ENCODE measurements around the gene SH3RF3.
A peak's percentile ranks its signal among the peaks of the same experiment; 100 is the strongest.

The SH3RF3 gene

GRCh38 chr2:109476641-109477441 lies 347.8 kb downstream of the SH3RF3 start:
- no peak for DNase-seq (ENCODE audit: low spot score)

DNA sequence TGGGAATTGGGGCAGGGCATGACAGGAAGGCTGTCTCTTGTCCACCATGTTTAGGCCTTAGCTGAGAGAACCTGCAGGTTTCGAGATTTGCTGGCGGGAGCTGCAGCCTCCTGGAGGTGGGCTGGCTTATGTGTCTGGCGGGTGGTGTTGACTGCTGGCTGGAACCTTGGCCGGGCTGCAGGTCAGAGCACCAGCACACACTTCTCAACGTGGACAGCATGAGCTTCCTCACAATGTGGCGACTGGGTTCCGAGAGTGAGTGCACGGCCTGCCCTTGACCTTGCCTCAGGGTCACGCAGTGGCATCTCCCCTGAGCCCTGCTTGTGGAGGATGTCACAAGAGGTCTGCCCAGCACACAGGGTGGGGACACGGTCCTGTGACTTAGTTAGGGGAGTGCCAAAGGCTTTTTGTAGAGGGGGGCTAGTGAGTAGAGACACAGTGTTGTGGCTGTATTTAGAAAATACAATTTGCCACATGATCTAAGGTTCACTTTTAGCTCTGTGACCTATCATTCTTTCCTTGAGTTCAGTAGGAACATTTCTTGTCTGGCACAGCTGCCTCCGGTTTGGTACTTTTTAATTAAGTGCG lies 350.0 kb downstream of the SH3RF3 start:
- no peak for DNase-seq (ENCODE audit: low spot score)

- no peak for DNase-seq (ENCODE audit: low spot score)
Observed at GRCh38 chr2:109479804-109480203, 350.8 kb downstream of the SH3RF3 start.

GRCh38 chr2:109480486-109481195 lies 351.6 kb downstream of the SH3RF3 start:
- DNase-seq (ENCODE audit: low spot score), result no peak

DNA sequence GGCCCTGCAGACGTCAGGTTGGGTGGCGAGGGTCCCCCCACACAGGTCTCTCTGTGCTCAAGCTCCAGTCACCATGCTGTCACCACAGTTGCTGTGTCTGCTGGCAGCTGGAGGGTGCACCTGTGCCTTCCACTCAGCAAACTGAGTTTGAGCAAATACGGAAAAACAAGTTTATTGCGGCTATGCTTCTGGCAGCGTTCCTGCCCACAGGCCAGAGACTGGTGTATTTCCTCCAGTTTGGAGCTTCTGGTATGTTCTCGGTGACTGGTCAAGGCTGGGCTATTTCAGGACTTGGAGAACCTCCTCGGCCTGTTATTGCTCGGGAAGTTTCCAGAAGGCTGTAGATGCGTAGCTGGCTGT lies 352.2 kb downstream of the SH3RF3 start:
- peak; percentile 17 for DNase-seq (ENCODE audit: low spot score)

DNA sequence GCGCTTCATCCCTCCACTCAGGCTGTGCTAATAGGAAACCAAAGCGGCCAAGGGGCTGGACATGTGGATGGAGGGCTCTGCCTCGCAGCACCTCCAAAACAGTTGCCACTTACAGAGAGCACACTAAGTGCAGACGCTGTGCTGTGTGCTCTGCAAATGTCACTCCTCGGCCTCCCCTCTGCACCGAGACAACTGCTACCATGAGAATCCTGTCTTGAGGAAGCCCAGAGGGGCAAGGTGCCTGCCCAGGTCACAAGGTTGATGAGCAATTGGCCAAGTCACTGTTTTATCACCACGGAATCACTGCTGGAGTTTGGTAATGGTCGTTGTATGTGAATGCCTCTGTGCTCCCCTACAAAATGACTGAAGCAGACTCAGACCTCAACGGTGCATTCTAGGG lies 352.6 kb downstream of the SH3RF3 start:
- no peak for DNase-seq (ENCODE audit: low spot score)

- no peak for DNase-seq (ENCODE audit: low spot score)
Observed at GRCh38 chr2:109482361-109482861, 353.4 kb downstream of the SH3RF3 start.

- no peak for DNase-seq (ENCODE audit: low spot score)
Observed at GRCh38 chr2:109486711-109487535, 357.9 kb downstream of the SH3RF3 start.

DNA sequence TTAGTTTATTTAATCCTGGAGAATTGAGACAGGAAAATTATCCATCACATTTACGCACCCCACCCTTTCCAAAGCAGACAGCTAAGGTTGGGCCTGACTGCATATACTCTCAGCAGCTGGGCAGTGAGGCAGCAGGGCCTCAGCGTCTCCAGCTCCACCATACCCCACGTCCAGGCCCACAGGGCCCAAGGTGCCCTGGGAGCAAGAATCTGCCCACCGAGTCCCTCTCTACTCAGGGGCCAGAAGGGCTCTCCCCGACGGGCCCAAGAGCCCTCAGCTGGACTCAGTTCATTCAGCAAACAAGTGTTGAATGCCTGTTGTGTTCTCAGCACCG lies 358.5 kb downstream of the SH3RF3 start:
- DNase-seq (ENCODE audit: low spot score), result no peak

- no peak for DNase-seq (ENCODE audit: low spot score)
Observed at GRCh38 chr2:109487871-109488655, 359.1 kb downstream of the SH3RF3 start.

- no peak for DNase-seq (ENCODE audit: low spot score)
Observed at GRCh38 chr2:109489296-109489695, 360.3 kb downstream of the SH3RF3 start.

GRCh38 chr2:109493176-109493935 lies 364.4 kb downstream of the SH3RF3 start:
- DNase-seq (ENCODE audit: low spot score), result no peak

GRCh38 chr2:109494351-109494750 lies 365.3 kb downstream of the SH3RF3 start:
- DNase-seq (ENCODE audit: low spot score), result no peak

- no peak for DNase-seq (ENCODE audit: low spot score)
Observed at GRCh38 chr2:109497463-109497862, 368.5 kb downstream of the SH3RF3 start.

- no peak for DNase-seq (ENCODE audit: low spot score)
Observed at GRCh38 chr2:109497911-109498870, 369.2 kb downstream of the SH3RF3 start.

- DNase-seq (ENCODE audit: low spot score), result no peak
Observed at GRCh38 chr2:109498906-109499305, 369.9 kb downstream of the SH3RF3 start.

DNA sequence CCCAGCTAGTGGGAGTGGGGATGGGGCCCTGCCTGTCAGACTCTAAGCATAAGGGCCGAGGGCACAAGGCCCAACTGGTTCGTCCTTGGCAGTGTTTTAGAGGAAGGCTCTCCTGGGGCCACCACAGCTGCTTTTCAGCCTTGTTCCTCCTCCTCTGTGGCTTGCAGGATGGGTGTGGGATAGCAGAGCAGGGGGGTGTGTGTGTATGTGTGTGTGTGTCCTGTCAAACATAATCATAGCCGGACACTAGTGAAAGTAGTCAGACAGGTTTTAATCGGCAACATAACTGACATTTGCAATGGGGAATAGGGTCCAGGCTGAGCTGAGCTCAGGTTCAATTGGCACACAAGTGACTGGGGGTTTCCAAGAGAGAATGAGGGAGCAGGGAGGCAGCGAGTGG lies 370.6 kb downstream of the SH3RF3 start:
- DNase-seq (ENCODE audit: low spot score), result no peak

DNA sequence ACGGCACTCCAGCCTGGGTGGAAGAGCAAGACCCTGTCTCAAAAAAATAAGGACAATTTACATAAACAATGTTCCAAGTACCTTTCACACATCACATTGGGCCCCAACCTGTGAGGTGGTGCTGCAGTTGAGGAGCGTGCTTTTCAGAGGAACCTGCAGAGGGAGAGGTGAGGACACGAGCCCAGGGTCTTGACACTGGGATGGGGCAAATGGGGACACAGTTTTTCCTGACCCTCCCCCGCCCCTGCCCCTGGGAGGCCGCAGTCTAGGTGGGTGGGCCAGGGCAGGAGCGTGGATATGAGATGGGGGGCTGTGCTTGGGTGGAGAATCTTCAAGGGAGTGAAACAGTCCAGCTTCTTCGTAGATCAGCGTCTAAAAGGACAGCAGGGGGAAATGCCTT lies 371.9 kb downstream of the SH3RF3 start:
- no peak for DNase-seq (ENCODE audit: low spot score)

DNA sequence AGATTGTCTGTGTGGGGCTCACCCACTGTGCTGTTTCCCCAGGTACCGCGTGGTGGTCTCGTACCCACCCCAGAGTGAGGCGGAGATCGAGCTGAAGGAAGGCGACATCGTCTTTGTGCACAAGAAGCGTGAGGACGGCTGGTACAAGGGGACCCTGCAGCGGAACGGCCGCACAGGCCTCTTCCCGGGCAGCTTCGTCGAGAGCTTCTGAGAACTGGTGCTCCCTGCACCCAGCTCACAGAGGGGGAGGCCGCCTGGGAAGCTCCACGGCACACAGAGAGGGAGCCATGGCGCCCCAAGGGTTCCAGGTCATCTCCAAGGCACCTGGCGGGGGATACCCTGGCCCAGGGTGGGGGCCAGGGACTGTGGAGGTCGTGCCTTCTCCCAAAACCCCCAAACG lies 372.5 kb downstream of the SH3RF3 start:
- DNase-seq (ENCODE audit: low spot score), result no peak

GRCh38 chr2:109503191-109503590 lies 374.2 kb downstream of the SH3RF3 start:
- no peak for DNase-seq (ENCODE audit: low spot score)

All from NAMALWA (cell line).